AML-193 (cell line): ENCODE results near the gene COLEC11.
"Not testable (repeated sequence)": the region's sequence is repeated elsewhere in the genome, so short reads cannot be mapped to it uniquely, and the experiment has no call there.

Experiments
- DNase-seq, 2 experiments: peaks; one replicate each; lab custom pipeline; 2025; lab: John Stamatoyannopoulos, UW

The COLEC11 gene

DNA sequence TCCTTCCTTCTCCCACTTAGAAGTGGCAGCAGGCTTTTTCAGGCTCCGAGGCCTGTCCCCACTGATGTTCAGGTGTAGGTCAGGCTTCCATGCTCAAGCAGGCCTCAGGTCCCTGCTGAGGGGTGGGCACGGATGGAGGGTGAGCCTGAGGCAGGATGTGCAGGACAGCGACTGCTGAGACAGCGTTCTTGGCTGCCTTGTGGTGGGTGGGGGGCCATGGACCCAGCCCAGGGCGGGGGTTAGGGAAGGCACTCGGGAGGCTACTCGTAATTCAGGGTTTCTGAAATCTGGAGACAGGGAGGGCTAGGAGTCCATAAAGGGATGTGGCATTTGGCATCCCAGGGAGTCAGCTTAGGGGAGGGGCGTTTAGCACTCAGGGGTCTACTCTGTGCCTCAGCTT is 30.3 kb downstream of the COLEC11 start:
- no peak for DNase-seq

DNA sequence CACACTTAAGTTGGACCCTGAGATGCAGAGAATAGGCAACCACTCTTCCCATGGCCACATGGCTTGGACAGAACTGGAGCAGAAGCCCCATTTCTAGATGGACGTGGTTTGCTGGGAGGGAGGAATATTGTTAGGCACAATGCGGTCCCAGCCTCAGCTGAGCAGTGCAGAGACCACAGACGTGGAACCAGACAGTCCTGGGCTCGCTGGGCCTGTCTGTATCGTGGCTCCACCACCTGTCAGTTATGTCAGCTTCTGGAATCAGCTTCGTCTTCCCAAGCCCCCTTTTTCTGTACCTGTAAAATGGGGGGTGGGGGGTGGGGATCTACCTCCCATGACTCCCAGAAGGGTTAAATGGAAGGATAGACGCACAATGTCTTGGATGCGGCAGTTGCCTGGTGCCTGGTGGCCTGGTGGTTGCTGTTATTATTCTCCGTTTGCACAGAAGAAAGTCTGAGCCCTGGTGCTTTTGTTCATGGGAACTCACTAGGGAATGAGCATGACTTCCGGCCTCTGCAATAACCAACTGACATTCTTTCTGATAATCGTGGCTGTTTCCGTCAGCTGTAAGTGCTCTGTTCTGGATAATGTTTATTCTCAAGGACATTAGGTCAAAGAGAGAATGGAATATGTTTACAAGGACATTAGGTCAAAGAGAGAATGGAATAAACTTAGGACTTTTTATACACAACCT is 31.4 kb downstream of the COLEC11 start:
- no peak for DNase-seq

DNA sequence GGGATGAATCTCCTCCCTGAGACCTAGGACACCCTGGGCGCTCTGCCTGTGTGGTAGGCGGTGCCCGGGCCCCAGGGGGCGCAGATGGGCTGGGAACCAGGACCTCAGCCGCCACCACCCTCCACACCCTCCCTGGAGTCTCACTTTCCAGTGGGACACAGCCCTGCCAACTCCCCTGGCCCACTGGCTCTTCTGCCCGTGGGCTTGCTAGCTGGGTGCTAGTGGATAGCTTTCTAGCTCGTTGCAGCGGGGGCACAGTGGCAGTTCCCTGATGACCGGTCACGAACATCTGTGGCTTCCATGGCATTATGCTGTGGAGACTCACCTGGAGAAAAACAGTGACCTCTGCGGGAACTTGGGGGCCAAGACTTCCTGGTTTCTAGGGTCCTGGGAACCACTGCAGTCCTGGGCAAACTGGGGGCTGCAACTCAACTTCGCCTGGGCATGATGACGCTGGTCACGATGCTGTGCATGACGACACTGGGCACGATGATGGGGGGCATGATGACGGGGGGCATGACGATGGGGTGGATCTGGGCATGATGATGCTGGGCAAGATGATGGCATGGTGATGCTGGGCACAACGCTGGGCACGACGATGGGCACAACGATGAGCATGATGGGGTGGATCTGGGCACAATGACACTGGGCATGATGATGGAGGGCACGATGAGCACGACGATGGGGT is 32.0 kb downstream of the COLEC11 start:
- no peak for DNase-seq

DNA sequence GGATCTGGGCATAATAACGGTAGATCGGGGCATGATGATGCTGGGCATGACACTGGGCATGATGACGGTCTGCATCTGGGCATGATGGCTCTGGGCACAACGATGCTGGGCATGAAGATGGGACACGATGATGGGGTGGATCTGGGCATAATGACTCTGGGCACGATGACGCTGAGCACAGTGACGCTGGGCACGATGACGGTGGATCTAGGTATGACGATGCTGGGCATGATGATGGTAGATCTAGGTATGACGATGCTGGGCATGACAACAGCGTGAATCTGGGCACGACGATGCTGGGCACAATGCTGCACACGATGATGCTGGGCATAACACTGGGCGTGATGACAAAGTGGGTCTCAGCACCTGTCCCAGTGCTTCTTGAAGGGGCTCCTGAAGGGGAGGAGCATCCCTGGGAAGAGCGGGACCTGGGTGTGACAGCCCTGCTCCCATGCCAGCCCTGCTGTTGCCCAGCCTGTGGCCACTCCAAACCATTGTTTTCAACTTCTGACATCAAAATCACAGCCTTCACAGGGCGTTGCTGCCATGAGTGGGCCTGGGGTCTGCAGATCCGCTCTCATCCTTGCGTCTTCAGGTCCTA is 32.7 kb downstream of the COLEC11 start:
- DNase-seq, result no peak

DNA sequence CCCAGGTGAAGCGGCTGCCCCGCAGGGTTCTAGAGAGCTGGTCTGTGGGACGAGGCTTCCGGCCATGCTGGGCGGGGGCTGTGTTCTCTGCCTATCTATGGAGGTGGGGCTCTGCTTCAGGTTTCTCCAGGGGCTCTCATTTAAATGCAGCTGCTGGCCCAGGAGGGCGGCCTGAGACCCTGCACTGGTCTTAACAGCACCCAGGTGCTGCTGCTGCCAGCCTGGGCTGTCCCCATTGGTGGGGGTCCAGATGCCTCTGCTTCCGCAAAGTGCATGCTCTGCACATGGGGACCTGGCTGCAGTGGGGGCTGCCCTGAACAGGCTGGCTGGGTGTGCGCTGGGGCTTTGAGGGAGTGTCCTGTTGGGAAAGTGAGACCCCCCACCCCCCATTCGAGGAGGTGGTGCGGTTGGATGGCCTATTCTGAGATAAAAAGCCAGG is 33.3 kb downstream of the COLEC11 start:
- no peak for DNase-seq

DNA sequence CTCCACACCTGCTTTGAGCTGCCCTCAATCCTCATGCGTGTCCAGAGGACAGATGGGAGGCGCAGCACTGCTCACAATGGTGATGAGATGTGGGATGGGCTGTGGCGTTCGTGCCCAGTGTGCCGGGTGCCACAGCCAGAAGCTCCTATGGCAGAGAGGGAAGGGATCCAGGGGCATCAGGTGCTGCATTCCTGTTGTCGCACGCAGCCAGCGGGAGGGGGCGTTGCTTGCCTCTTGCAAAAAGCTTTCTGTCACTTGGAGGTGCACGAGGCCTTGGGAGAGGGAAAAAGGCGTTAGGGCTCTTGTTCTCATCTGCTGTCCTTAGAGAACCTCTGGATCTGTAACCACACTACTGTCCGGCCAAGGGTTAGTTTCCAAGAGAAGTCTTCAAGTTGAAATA is 33.9 kb downstream of the COLEC11 start:
- no peak for DNase-seq

DNA sequence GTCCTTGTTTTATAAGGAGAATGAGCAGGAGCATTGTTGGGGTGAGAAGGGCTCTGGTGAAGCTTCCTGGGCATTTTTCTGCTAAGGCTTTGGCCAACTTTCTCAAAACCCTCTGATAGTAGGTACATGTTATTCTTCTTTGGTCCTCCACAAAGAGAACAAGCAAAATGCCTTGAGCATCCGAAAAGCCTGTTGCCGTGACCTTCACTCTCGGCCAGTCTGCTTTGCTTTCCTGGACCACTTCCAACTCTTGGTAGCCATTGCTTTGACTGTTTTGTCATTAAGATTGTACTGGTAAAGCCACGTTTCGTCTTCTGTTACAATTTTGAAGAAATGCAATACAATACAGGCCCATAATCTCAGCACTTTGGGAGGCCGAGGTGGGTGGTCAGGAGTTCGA is 35.7 kb downstream of the COLEC11 start:
- no peak for DNase-seq

DNA sequence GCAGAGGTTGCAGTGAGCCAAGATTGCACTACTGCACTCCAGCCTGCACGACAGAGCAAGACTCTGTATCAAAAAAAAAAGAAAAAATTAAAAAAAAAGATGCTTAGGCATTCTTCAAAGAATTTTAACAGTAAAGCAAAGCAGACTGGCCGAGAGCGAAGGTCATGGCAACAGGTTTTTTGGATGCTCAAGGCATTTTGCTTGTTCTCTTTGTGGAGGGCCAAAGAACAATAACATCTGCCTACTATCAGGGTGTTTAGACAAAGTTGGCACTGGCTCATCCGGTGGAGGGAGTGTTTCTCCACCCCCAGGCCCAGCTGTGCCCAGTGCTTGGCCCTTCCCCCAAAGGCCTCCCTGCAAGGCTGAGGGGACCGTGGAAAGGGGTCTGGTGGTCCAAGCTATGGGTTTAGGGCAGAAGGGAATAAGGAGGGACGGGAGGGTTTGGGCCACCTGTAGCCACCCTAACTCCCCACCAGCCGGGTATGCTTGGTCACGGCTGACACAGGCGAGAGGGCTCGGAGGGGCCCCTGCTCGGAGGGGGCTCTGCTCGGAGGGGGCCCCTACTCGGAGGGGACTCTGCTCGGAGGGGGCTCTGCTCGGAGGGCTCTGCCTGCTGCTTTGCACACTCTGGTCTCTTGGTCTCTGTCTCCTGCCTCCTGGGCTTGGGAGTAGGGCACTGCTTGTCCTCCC is 36.4 kb downstream of the COLEC11 start:
- no peak for DNase-seq

DNA sequence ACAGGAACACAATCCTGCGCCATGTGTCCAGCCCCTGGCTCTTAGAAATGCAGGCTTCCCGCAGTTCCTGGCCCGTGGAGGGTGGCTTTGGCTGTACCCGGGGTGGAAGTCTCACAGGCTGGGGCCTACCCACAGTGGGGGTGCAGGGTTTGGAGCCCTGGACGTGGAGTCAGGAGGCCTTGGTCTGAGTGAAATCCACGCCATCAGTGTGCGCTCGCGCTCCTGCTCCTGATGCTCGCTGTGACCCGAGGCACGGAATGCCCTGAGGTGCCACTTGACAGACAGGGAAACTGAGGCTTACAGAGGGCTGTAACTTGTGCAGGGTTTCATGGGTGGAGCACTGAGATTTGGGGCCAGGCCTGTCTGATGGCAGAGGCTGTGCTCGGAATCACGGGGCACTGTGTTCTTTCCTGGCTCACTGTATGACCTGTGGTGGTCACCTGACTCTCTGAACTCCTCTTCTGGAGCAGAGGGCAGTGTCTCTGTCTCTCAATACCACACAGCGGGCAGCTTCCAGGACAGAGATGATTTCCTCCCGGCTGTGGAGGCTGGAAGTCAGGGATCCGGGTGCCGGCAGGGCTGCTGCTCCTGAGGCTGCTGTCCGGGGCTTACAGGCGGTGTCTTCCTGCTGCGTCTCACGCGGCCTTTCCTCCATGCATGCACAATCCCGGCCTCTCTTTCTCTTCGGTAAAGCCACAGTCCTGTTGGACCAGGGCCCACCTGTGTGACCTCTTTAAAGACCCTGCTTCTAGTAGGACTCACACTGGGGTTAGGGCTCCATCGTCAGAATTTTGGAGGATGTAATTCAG is 37.1 kb downstream of the COLEC11 start:
- DNase-seq, result no peak

DNA sequence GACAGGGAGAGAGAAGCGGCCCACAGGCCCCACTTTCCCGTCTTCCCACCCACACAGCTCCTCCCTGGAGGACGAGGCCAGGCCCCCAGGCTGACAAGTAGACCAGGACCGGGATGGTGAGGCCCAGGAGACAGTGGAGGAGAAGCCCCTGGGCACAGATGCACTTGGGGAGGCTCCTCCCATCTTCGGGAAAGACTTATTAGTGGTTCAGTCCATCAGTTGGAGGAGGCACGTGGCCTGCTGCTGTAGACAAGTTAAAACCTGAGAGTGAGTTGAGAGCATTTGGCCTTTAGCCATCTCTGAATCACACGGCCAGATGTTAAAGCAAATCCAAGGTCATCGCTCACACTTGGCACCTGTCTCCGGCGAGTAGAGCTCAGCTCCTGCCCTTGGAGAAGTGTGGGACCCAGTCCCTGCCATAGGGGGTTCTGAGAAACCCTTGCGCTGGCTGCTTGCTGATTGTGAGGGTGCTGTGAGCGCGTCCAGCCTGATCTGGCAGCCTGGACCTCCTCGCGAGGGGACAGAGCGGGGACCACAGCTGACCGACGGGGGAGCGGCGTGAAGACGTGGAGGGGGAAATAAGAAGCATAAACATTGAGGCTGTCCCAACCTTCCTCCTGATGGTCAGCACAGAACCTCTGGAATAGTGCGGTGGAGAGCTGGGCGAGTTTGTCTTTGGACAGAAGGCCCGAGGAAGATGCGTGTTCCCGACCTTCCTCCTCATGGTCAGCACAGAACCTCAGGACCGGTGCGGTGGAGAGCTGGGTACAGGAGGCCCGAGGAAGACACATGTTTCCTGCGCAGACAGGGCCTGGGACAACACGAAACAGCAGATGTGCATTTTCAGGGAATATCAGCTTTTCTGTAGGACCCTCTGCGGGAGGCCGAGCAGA is 38.4 kb downstream of the COLEC11 start:
- DNase-seq, result no peak

DNA sequence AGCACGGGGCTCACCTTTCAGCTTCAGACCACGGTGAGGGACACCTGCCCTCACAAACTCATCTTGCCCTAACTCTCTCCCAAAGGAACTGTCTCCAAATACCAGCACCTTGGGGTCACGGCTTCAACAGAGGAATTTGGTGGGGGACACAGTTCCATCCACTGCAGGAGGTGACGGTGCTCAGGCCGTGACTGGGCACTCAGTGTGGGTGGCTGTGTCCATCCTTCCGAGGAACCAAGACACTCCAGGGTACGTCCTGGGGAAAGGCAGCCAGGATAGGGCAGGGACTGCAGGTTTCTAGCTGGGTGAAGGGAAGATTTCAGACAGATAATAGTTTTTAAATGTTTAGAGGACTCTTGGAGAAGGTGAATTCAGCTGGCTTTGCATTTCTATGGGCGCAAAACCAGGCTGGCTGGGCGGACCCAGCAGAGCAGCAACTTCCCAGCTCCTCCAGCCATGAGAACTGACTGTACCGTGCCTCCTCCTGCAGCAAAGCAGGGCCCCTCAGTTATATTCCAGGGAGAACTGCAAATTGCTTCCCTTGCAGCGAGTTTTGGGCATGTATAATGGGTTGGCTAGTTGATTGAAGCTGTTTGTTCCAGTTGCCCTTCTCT is 39.2 kb downstream of the COLEC11 start:
- DNase-seq, result no peak

DNA sequence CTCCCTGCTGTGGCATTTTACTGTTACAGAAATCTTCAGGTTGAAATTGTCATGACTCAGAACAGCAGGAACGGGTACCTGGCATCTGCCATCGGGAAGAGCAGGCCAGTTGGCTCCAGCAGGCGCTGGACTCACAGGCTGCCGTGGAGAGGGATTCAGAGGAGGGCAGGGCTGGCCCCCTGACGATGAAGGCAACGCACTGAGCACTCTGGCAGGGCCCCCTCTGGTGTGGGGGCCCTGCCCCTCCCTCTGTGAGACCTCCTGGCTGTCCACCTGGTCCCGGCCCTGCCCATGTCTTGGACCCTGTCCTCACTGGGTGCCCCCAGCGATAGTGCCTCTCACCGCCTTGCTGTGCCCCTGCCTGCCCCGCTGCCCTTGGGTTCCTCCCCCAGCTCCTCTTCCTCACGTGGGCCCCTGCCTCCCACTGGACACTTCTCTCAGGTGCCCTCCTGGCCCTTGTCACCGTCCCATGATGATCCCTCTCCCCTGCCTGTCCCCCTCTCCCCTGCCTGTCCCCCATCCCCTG is 39.7 kb downstream of the COLEC11 start:
- no peak for DNase-seq

DNA sequence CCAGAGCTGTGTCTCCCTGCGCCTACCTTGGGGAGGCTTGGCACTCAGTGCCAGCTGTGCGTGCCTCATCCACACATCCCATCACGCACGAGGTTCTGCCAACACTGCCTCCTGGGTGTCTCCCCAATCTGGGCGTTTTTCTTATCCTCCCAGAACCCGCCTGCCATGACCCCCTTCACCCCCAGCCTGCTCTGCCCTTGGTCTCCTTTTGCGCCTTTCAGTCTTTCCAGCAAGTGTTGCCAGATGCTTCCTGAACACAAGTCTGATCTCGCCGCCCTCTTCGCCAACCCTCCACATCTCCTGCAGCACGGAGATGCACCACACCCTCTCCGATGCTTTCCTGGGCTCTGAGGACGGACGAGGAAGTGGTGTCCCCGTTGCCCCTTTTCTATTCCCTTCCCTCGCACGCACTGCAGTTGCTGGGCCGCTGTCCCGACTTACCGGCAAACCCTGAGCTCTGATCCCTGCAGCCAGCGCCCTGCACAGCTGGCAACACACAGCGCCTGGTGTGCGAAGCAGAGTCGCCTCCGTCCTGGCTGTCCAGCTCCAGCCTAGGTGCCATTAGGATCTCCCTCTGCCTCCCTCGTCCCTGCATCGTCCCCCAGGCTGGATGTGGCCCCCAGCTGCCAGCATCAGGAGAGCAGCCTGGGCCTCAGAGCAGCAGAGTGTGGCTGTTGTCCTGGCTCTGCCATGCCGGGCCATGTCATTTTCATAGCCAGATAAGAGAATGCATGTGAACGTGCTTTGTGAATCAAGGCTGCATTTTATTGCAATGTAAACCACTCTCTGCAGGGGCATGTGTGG is 40.5 kb downstream of the COLEC11 start:
- no peak for DNase-seq

DNA sequence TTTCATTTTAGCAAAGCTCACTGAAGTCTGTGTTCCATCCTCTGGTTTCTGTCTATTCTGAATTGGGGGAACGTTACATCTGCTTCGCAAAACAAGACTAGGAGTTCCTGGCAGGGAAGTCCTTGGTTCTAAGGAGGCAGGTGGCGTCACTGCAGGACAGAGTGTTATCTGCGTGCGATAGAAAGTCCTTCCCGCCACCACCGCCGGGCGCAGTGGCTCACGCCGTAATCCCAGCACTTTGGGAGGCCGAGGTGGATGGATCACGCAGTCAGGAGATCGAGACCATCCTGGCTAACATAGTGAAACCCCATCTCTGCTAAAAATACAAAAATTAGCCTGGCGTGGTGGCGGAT is 41.0 kb downstream of the COLEC11 start:
- DNase-seq, result not testable (repeated sequence)

DNA sequence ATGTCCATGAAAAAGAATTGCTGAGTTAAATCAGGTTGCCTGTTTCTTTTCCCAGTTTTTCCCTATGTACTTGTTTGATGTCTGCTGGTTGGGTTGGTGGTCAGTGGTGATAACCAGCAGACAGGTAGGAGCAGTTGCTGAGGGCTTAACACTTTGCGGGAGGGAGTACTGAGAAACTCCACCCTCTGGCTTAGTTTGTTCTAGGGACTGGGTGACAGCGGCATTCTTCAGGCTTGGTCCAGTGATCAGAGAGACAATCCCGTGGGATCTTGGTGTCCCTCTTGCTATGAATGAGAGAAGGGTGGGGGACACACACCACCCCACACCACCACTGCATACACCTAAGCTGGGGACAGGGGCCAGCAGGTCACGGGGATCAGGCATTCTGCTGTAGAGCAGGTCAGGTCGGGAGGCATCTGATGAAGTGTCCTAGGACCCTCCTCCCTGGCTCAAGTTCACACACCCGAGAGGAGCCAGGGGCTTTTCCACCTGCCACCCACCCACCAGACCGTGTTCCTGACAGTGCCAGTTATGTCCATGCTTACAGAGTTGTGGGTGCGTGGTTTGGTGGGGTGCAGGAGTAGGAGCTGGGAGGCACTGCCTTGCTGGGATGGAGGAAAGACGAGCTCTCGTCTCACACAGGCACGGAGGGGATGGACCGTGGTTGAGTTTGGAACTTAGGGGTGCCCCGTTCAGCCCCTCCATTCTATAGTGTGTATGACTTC is 41.8 kb downstream of the COLEC11 start:
- no peak for DNase-seq

DNA sequence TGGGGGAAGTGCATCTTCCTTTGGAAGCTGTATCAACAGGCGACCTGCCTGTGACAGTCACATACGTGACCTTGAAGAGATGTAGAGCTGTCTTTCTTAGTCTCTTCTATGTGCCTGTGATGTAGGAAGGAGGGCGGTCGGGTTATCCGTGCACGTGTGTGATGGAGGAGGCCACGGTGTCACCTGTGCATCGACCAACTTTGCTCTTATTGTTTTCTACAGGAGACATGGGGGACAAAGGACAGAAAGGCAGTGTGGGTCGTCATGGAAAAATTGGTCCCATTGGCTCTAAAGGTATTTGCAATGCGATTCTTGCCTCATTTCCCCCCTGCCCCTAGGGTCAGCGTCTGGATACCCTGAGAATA is 42.4 kb downstream of the COLEC11 start:
- no peak for DNase-seq

DNA sequence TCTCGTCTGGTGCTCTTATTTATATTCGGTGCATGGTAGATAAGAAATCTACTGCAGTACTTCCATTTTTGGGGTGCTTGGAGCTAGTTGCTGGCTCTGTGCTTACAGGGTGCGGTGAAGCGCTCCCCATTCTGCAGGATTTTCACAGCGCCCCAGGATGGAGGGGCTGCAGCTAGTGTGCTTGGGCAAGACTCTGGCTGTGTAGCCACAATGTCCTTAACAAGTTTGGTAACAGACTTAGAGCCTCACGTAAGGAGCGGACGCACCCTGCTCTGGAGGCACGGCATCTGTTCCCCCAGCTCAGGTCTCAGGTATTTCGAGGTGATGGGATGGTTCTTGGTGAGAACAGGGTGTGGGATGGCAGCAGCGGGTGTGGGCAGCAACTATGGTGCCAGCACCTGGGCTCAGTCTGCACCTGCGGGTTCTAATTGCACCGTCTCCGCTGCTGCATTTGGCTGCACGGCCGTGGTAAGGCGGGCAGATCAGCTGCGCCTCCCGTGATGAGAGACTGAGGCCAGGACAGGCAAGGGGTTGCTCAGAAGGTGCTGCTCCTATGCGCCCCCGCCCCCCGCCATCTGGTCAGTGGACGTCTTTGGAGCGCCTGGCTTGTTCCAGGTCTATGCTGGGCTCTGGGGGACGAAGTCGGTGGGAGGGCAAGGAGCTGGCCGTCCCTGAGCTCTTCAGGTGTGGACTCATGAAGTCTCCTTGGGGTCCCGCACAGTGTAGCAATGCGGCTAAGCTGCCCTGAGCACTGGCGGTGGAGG is 43.0 kb downstream of the COLEC11 start:
- DNase-seq, result no peak

DNA sequence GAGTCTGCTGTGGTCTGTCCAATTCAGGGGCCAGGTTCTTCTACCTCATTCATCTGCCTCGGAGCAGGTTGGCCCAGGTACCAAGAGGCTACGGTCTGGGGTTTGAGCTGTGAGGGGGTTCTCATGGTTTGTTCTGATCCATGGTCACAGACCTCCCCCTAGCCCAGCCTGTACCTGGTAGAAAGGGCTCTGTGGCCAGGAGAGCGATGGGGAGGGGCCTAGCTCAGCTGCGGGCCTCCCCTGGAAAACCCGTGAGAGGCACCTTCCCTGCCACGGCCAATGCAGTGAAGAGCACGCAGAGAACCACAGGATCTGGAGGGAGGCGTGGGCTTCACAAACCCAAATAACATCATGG is 43.5 kb downstream of the COLEC11 start:
- no peak for DNase-seq
